ENCODE results near the gene CARM1.

DNA sequence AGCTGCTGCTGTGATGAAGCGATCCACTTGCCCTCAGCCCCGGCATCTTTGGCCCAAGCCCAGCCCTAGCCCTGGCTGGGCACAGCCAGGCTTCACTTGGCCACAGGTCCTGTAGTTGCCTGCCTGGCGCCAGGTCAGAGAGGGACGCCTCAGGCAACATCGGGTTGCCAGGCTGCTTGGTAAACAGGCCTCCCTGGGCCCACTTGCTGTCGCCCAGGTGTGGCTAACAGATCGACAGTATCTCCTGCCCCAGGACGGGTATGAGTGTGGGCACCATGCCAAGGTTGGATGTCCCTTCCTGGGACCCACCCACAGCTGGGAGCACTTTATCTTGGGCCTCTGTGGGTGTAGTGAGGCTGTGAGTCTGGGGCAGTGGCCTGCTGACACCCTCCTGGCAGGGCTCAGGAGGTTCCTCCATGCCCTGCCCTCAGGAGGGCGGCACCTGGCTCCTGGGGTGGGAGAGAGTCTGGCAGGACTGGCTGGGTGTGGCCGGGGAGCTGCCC, 27.8 kb downstream of the CARM1 start:
- TF ChIP-seq, protein P1, sequence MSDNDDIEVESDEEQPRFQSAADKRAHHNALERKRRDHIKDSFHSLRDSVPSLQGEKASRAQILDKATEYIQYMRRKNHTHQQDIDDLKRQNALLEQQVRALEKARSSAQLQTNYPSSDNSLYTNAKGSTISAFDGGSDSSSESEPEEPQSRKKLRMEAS (IDR thresholded peaks at IDR 0.05) = no peak
- TF ChIP-seq, protein P2, sequence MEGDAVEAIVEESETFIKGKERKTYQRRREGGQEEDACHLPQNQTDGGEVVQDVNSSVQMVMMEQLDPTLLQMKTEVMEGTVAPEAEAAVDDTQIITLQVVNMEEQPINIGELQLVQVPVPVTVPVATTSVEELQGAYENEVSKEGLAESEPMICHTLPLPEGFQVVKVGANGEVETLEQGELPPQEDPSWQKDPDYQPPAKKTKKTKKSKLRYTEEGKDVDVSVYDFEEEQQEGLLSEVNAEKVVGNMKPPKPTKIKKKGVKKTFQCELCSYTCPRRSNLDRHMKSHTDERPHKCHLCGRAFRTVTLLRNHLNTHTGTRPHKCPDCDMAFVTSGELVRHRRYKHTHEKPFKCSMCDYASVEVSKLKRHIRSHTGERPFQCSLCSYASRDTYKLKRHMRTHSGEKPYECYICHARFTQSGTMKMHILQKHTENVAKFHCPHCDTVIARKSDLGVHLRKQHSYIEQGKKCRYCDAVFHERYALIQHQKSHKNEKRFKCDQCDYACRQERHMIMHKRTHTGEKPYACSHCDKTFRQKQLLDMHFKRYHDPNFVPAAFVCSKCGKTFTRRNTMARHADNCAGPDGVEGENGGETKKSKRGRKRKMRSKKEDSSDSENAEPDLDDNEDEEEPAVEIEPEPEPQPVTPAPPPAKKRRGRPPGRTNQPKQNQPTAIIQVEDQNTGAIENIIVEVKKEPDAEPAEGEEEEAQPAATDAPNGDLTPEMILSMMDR (IDR thresholded peaks at IDR 0.05) = no peak
- TF ChIP-seq RAD21 (conservative IDR thresholded peaks at IDR 0.05 in 1 of 2, IDR thresholded peaks at IDR 0.05 in 1 of 2) (no peak), POLR2A (IDR thresholded peaks at IDR 0.05; ENCODE audit: low read length) (no peak), JUN (IDR thresholded peaks at IDR 0.05) (no peak)

Measured in A549 (cell line).